SU-DHL-6 (cell line): ENCODE measurements around the gene RILPL1.

Experiments
- H2AFZ ChIP-seq: fragments of 200-600 bp; sonication (generic); 2 replicates; pipeline ENCODE4 v1.6.1; 2014; ENCODE audit warnings: low read depth, mild to moderate bottlenecking, moderate library complexity, mixed read lengths, antibody characterized with exemption, low read length; ENCODE audit not compliant: severe bottlenecking
- H3F3A ChIP-seq: fragments of 200-600 bp; shearing (Covaris generic); 2 replicates; pipeline ENCODE4 v1.6.0; 2016; ENCODE audit warnings: antibody characterized with exemption, mild to moderate bottlenecking; ENCODE audit not compliant: insufficient read depth
- H3K27ac ChIP-seq: fragments of 200-600 bp; sonication (generic); 2 replicates; pipeline ENCODE4 v1.5.1; 2016; ENCODE audit warnings: low read depth, mild to moderate bottlenecking, low read length, moderate library complexity, mixed read lengths
- H3K27me3 ChIP-seq: fragments of 200-600 bp; sonication (generic), shearing (Covaris generic); 2 replicates; pipeline ENCODE4 v1.6.0; 2014; ENCODE audit warnings: mild to moderate bottlenecking, low read length
- H3K36me3 ChIP-seq: fragments of 200-600 bp; sonication (generic); 2 replicates; pipeline ENCODE4 v1.6.1; 2014; ENCODE audit warnings: mild to moderate bottlenecking, low read length, mixed read lengths
- H3K4me2 ChIP-seq: fragments of 300-600, 200-600 bp; shearing (Covaris generic), sonication (generic); 2 replicates; pipeline ENCODE4 v1.6.0; 2014; ENCODE audit warnings: low read length, low read depth, mild to moderate bottlenecking; ENCODE audit not compliant: poor library complexity, severe bottlenecking
- H3K4me3 ChIP-seq: fragments of 200-600 bp; sonication (generic); 2 replicates; pipeline ENCODE4 v1.5.1; 2014; ENCODE audit warnings: antibody characterized with exemption, low read length, mild to moderate bottlenecking, mixed read lengths; ENCODE audit not compliant: insufficient read depth, poor library complexity, severe bottlenecking
- H3K79me2 ChIP-seq: fragments of 200-600 bp; sonication (generic); 2 replicates; pipeline ENCODE4 v1.6.1; 2014; ENCODE audit warnings: mild to moderate bottlenecking, low read length, moderate library complexity; ENCODE audit not compliant: insufficient read depth
- H3K9ac ChIP-seq: fragments of 200-600 bp; sonication (generic); 2 replicates; pipeline ENCODE4 v1.7.0; 2014; ENCODE audit warnings: mild to moderate bottlenecking, low read length
- H3K9me2 ChIP-seq: fragments of 200-600 bp; sonication (generic); replicated peaks from 2 replicates; pipeline ENCODE4 v1.6.1; 2014; ENCODE audit warnings: low read length; ENCODE audit not compliant: insufficient read depth
- H3K9me3 ChIP-seq: fragments of 200-600 bp; sonication (generic); 2 replicates; pipeline ENCODE4 v1.6.1; 2014; ENCODE audit warnings: low read length, mixed read lengths; ENCODE audit not compliant: insufficient read depth
- H4K20me1 ChIP-seq: fragments of 200-600 bp; sonication (generic); 2 replicates; pipeline ENCODE4 v1.6.1; 2014; ENCODE audit warnings: low read depth, mild to moderate bottlenecking, antibody characterized with exemption, low read length, moderate library complexity, mixed read lengths
- EZH2phosphoT487 ChIP-seq: fragments of 200-600 bp; sonication (generic), shearing (Covaris generic); conservative IDR thresholded peaks from 2 replicates; pipeline ENCODE4 v1.6.1; 2018; ENCODE audit warnings: mild to moderate bottlenecking, antibody characterized with exemption, low read length, moderate library complexity, mixed read lengths
- TF ChIP-seq, protein P1 (sequence below): fragments of 200-600 bp; sonication (generic); IDR thresholded peaks from one replicate; pipeline ENCODE4 v1.5.1; 2017; ENCODE audit warnings: antibody characterized with exemption, mild to moderate bottlenecking, low read length, moderate library complexity; ENCODE audit not compliant: insufficient read depth, poor library complexity, severe bottlenecking

The RILPL1 gene

DNA sequence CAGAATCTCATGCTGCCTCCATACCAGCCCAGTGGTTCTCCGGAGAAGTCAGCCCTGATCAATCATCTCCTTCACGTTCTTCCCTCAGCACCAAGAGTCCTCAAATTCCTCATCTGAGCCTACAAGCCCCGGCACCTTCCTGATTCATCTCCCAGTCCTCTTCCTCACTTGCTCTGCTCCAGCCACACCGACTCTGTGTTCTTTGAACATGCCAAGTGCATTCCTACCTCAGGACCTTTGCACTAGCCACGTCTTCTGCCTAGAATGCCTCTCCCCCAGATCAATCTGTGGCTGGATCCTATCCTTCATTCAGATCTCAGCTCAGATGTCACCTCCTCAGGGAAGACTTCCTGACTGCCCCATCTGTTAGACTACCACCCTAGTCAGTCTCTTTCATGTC, 4.7 kb downstream of the RILPL1 start:
- Histone ChIP-seq H3K27me3 (no peaks in the 10 kb centered on the region), H3K9me3 (no peaks in the 10 kb centered on the region), H3K9ac (no peak overlapping the region), H3K4me3 (no peak overlapping the region), H3K27ac (no peak overlapping the region), H3F3A (no peaks in the 10 kb centered on the region), H2AFZ (no peak overlapping the region), H3K36me3 (no peaks in the 10 kb centered on the region), H4K20me1 (no peaks in the 10 kb centered on the region), H3K79me2 (no peaks in the 10 kb centered on the region), H3K9me2 (no peaks in the 10 kb centered on the region), H3K4me2 (no peak overlapping the region)
- TF ChIP-seq EZH2phosphoT487: no peak
- TF ChIP-seq, protein P1, sequence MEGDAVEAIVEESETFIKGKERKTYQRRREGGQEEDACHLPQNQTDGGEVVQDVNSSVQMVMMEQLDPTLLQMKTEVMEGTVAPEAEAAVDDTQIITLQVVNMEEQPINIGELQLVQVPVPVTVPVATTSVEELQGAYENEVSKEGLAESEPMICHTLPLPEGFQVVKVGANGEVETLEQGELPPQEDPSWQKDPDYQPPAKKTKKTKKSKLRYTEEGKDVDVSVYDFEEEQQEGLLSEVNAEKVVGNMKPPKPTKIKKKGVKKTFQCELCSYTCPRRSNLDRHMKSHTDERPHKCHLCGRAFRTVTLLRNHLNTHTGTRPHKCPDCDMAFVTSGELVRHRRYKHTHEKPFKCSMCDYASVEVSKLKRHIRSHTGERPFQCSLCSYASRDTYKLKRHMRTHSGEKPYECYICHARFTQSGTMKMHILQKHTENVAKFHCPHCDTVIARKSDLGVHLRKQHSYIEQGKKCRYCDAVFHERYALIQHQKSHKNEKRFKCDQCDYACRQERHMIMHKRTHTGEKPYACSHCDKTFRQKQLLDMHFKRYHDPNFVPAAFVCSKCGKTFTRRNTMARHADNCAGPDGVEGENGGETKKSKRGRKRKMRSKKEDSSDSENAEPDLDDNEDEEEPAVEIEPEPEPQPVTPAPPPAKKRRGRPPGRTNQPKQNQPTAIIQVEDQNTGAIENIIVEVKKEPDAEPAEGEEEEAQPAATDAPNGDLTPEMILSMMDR: no peak

DNA sequence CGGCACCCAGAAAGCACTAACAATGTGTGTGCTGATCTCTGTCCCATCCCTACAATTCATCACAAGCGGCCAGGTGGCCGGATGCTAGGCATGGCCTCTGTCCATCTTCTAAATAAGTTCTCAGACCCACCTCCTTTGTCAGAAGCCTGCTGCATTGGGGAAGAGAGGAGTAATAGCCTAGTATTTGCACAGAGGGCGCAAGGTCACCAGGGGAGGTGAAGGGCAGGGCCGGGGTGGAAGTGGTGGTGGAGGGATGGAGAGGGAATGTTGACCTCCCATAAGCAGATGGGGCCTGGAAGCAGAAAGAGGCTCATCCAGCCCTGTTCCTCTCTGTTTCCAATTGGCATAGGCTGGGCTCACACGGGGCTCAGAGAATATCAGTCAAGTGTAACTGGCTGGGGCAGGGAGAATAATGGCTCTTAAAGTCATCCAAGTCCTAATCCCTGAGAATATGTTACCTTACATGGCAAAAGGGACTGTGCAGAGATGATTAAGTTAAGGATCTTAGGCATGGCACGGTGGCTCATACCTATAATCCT, 6.9 kb downstream of the RILPL1 start:
- H3K79me2 ChIP-seq: no peaks in the 10 kb centered on the region
- H3K9ac ChIP-seq: no peak overlapping the region
- H3K36me3 ChIP-seq: no peaks in the 10 kb centered on the region
- H3F3A ChIP-seq: no peaks in the 10 kb centered on the region
- H3K27ac ChIP-seq: no peak overlapping the region
- H3K4me3 ChIP-seq: no peak overlapping the region
- H2AFZ ChIP-seq: no peak overlapping the region
- H3K27me3 ChIP-seq: no peaks in the 10 kb centered on the region
- H4K20me1 ChIP-seq: no peaks in the 10 kb centered on the region
- H3K4me2 ChIP-seq: no peak overlapping the region
- no peak for TF ChIP-seq EZH2phosphoT487
- TF ChIP-seq, protein P1: no peak
- no peaks in the 10 kb centered on the region for H3K9me2 ChIP-seq
- no peaks in the 10 kb centered on the region for H3K9me3 ChIP-seq

DNA sequence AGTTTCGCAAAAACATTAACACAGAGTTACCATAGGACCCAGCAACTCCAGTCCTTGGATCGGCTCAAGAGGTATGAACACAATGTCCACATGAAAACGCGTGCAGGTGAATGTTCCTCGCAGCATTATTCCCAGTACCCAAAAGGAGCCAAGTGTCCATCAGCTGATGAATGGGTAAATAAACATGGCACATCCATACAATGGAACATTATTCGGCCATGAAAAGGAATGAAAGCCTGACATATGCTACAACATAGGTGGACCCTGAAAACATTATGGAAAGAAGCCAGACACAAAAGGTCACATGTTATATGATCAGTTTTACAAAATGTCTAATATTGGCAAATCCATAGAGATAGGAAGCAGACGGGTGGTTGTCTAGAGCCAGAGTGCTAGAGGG, 9.1 kb downstream of the RILPL1 start:
- H3K9ac ChIP-seq: no peak overlapping the region
- no peak overlapping the region for H3K27ac ChIP-seq
- H4K20me1 ChIP-seq: no peaks in the 10 kb centered on the region
- H3K4me2 ChIP-seq: no peak overlapping the region
- H3F3A ChIP-seq: no peaks in the 10 kb centered on the region
- no peaks in the 10 kb centered on the region for H3K9me2 ChIP-seq
- TF ChIP-seq, protein P1: no peak
- TF ChIP-seq EZH2phosphoT487: no peak
- H2AFZ ChIP-seq: no peak overlapping the region
- H3K79me2 ChIP-seq: no peaks in the 10 kb centered on the region
- no peaks in the 10 kb centered on the region for H3K36me3 ChIP-seq
- H3K4me3 ChIP-seq: no peak overlapping the region
- no peaks in the 10 kb centered on the region for H3K9me3 ChIP-seq
- H3K27me3 ChIP-seq: no peaks in the 10 kb centered on the region
